ENCODE measurements around the gene PRKN.

DNA sequence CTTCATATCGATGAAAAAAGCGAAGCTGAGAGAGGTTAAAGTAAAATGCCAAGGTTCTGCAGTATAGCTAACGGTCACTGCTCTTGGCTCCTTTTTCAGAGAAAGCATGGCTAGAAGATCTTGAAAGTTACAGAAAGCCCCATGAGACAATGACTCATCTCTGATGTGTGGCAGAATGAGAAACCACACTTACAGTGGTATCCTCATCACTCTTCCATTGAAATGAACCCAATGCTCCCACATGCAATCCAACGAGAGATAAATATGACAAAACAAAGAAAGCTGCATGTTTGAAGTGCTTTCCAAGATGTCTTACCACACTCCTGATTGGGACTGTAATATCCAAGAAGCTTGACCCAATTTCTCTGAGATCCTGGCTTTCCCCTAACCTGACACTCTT lies 694.9 kb downstream of the PRKN start:
- TF ChIP-seq, protein P1, sequence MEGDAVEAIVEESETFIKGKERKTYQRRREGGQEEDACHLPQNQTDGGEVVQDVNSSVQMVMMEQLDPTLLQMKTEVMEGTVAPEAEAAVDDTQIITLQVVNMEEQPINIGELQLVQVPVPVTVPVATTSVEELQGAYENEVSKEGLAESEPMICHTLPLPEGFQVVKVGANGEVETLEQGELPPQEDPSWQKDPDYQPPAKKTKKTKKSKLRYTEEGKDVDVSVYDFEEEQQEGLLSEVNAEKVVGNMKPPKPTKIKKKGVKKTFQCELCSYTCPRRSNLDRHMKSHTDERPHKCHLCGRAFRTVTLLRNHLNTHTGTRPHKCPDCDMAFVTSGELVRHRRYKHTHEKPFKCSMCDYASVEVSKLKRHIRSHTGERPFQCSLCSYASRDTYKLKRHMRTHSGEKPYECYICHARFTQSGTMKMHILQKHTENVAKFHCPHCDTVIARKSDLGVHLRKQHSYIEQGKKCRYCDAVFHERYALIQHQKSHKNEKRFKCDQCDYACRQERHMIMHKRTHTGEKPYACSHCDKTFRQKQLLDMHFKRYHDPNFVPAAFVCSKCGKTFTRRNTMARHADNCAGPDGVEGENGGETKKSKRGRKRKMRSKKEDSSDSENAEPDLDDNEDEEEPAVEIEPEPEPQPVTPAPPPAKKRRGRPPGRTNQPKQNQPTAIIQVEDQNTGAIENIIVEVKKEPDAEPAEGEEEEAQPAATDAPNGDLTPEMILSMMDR (IDR thresholded peaks at IDR 0.05; ENCODE audit: low read length), result no peak
- no peak for TF ChIP-seq EZH2 (optimal IDR thresholded peaks at IDR 0.05; ENCODE audit: low read depth, low read length)
- TF ChIP-seq EZH2phosphoT487 (IDR thresholded peaks at IDR 0.05; ENCODE audit: low read length), result no peak
